Right forelimb (tissue), 1 donor: ENCODE measurements around the gene TMEM53.

Experiments
- DNase-seq: peaks from one replicate; pipeline ENCODE4 v3.0.0-alpha.2; 2018

TMEM53 gene

DNA sequence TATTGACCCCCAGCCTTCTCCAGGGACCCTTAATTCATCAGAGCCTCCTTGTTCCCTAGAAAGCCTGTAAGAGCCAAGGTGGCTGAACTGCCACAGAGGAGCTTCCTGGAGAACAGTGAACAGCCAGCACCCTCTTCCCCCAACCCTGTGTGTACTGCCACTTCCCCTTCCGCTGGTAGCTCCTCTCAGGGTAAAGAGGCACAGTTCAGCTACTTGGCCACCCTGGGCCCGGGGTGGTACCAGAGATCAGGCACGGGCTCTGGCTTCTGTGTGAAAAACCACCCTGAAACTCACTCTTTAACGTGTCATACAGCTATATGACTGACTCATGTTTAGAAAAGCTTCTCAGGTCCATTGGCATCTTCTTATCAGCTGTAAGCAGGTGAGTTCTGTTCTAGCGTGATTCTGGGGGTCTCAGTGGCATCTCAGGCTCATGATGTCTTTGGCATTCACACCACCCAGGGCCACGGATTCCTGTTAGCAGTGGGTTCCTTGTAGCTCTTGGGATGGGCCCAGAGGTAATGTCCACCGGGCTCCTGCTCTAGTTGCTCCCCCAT is 22.6 kb upstream of the TMEM53 start:
- no peak for DNase-seq

DNA sequence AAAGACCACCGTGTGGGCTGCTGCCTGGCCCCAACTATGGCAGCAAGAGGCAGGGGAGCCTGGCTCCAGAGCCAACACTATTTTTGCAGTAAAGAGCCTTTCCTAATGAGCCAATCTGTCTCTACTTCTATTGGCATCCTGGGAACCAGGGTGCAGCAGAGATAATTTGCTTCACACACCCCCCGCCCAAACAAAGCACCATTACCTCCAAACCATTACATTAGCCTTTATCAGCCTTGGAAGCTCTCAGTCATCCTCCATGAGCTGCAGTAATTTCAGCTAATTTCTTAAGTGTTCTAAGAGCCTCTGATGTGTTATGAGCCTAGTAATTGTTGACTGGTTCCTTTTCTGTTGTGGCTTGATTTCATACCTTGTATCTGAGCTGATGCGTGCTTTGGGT is 21.8 kb upstream of the TMEM53 start:
- no peak for DNase-seq

DNA sequence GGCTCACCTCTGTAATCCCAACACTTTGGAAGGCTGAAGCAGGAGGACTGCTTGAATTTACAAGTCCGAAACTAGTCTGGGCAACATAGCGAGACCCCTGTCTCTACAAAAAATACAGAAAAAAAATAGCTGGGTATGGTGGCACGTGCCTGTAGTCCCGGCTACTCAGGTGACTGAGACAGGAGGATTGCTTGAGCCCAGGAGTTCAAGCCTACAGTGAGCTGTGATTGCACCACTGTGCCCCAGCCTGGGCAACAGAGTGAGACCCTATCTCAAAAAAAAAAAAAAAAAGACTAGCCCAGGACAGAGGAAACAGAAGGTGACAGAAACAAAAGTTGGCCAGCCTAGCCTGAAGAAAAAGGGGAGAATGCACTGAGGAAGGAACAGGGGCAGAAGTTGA is 21.4 kb upstream of the TMEM53 start:
- DNase-seq, result no peak

DNA sequence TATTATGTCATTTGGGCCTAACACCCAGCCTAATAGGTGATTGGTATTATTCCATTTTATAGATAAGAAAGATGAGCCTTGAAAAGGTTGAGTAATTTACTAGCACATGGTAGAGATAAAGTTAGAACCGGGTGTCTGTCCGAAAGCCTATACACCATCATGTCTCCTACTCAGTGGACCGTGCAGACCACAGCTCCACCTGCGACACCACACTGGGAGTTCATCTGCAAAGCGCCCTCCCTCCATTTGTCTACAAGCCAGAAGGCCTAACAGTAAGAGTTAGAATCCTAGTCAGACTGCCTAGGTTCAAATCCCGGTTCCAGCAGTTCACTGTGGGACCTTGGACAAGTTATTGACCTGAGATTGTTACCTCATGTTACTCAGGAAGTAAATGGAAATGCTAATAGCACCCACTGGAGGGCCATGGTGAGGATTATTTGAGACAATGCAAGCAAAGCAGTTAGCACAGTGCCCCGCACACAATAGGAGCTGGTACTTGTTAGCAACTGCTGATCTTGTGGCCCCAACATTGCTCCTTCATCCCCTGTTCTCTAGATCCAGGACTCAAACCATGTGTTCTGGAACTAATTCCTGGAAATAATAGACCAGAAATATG is 20.7 kb upstream of the TMEM53 start:
- DNase-seq, result no peak

DNA sequence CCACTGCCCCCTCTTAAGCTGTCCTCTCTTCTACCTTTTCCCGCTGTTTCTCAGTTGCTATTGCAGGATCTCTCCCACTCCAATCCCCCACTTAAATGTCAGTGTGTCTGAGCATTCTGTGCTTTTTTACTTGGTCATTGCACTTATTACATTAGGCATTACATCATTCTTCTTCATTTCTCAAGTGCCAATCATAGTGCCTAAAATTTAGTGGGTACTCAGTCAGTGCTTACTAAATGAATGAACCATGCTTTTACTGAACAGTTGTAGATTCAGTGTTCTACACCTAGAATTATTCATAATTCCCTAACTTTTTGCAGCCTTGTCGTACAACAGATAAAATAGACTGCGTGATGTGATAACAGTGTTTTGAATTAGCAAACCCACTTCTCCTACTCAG is 19.6 kb upstream of the TMEM53 start:
- no peak for DNase-seq

DNA sequence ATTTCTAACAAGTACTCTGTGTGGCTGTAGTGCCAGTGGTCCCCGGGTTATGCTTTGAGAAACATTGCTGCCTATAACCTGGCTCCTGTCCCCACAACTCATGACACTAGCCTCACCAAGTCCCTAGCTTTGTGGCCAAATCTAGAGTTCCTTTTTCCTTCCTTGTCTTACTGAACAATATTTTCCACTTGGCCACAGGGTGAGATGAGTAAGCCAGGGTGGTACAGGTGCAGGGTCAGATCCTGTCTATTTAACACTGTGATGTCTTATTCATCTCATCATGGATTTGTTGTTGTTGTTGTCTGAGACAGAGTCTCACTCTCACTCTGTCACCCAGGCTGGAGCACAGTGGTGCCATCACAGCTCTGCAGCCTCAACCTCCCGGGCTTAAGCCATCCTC is 18.9 kb upstream of the TMEM53 start:
- no peak for DNase-seq

DNA sequence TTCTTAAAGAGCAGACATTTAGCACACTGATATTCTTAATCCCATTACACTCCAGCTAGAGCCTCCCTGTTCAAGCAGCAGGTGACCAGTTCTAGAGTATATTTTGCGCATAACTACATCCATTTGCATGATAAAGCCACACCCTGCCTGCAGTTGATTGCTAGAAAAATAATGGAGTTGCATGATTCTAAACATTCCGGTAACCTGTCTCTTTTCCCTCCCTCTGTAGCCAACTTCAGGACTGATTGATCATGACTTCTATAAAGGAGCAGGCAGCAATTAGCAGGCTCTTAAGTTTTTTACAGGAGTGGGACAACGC is 15.1 kb upstream of the TMEM53 start:
- no peak for DNase-seq

DNA sequence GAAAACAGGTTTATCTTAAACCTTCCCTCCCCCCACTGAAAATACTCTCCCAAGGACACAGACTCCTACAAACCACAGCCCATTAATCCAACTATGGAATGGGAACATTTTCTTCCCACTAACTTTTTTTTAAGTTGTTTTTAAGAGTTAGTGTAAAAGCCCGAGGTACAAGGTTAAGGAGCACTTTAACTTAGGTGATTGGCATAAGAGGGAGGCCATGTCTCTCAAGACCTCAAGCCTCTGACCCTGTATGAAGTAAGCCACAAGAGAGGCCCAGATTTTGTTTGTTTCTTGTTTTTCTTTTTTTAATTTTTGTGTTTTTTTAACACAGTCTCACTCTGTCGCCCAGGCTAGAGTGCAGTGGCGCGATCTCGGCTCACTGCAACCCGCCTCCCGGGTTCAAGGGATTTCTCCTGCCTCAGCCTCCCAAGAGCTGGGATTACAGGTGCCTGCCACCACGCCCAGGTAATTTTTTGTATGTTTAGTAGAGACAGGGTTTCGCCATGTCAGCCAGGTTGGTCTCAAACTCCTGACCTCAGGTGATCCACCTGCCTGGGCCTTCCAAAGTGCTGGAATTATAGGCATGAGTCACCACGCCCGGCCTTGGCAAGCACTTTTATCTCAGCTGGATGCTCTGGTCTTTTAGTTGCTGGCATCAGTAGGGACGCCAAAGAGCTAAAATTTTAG is 14.6 kb upstream of the TMEM53 start:
- DNase-seq, result no peak

DNA sequence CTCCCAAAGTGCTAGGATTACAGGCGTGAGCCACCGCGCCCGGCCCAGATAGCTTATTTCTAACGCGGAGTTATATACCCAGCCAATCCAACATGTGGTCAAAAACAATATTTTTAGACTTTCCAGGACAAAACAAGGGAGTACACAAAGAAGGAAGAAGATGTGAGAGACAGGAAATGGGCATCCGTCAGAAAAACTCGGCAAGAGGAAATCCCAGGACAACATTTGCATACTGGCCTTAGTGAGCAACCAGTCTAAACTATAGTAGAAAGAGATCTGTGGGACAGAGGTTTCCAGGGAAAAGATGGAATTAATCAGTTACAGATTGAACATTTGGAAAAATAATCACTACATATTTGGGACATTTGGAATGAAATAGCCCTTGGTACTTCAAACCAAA is 11.6 kb upstream of the TMEM53 start:
- DNase-seq, result no peak

DNA sequence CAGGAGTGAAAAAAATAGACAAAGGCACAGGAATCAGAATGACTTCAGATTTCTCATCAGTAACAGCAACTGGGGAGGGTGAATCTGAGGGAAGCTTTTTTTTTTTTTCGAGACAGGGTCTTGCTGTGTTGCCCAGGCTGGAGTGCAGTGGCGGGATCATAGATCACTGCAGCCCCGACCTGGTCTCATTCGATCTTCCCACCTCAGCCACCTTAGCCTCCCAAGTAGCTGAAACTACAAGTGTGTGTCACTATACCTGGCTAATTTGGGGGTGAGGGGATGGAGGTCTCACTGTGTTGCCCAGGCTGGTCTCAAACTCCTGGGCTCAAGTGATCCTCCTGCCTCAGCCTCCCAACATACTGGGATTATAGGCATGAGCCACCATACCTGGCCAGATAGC is 10.9 kb upstream of the TMEM53 start:
- no peak for DNase-seq

DNA sequence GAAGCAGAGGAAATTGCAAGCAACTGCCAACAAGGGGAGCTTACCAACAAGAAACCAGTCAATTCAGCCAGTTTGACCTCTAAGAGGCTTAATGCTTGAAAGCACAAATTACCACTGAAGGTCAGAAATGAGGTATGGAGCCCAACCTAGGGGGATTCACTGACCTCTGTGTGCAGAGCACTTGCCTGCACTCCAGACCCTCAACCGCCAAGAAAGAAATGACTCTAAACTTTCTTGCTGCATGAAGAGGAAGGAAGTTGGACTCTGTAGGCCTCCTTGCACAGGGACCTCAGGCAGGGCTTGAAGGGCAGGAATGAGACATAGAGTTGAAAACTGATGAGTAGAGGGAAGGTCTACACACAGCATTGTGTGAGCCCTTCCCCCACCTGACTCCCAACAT is 10.2 kb upstream of the TMEM53 start:
- no peak for DNase-seq

DNA sequence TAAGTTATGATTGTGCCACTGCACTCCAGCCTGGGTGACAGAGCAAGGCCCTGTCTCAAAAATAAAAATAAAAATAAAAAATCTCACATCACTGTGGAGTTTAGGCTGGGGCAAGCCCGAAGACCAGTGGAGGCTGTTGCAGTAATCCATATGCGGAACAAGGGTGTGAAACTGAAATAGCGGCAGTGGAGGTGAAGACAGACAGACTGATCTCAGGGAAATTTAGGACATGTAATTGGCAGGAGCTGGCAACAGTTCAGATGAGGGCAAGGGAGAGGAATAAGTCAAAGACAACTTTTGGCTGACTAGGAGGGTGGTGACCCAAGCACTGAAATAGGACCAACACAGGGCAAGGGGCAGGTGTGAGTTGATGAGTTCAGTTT is 8.6 kb upstream of the TMEM53 start:
- no peak for DNase-seq

DNA sequence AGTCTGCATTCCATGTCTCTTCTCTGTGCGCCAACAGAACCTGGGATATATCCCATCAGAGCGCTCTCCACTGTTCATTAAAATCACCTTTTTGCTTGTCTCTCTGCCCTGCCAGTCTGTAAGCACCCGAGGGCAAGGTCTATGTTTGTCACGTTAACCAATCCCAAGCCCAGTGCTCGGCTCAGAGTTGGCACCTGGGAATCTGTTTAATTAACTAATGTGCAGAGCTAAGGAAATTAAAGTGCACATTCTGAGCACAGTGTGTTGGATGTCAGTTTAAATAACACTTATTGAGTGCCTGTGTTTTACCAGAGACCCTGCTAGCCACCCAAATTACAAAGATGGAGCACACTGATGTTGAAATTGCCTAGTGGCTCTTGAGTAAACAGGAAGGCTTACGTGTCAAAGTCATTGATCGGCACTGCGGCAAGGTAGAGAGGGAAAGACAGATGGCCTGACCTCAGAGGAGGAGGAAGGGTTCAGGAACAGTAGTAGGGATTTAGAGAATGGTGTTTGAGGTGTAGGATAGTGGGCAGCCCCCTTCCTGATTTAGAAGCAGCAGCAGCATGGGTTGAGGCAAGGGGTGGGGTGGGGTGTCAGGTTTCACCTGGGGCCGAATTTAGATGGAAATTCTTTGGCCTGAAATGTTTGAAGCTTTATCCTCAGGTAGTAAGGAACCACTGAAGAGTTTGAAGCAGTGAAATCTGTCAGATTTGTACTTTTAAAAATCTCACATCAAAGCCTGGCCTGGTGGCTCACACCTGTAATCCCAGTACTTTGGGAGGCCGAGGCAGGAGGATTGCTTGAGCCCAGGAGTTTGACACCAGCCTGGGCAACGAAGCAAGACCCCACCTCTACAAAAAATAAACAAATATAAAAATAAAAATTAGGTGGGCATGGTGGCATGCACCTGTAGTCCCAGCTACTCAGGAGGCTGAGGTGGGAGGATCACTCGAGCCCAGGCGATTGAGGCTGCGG is 7.9 kb upstream of the TMEM53 start:
- DNase-seq, result no peak

DNA sequence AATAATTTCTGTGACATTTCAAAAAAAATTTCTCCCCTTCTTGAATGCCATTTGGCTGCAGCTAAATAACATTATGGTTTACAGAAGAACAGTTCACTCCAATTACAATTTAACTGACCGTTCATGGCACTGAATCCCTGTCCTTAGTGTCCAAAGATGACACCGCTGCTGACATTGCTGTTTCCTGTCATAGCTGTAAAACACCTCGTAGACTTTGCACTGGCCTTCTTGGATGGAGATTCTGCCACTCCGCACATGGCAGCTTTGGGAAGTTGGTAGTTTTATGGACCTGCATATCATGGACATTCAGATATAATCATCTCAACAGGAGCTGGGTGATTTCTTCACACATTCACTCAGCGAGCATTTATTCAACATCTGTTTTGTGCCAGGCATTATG is 5.2 kb upstream of the TMEM53 start:
- DNase-seq, result no peak

DNA sequence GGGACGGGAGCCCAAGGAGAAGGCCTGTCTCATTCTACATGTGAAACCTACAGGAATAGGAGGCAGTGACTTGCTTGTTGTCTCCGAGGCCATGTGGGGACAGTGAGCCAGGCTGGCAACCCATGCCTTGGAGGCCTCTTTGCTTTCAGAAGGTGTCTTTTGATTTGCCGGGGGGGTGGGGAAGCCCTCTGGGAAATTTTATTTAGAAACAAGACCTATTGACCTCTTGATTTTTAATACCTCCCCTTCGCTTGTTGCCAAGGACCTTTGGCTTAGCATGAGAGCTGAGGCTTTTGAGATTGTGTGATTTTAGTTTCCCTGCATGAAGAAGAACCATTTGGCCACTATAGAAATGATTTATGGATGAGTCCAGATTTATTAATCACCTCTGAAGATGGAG is 4.3 kb upstream of the TMEM53 start:
- no peak for DNase-seq

DNA sequence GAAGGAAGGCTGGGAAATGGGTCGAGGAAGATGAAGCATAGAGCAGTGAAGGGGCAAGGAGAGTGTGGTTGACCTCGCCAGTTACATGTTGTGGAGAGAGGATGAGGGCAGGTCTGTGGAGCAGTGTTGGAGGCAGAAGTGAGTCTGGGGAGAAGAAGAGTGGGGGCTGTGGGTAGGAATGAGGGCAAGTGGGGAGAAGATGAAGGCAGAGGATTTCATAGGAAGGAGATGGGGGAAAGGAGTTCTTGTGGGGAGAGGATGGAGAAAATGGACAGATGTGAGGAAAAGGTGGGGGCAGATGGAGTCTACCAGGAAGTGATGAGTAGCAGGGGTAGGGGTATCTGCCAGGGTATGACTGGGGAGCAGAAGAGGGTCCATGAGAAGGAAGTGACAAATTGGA is 3.8 kb upstream of the TMEM53 start:
- DNase-seq, result no peak

DNA sequence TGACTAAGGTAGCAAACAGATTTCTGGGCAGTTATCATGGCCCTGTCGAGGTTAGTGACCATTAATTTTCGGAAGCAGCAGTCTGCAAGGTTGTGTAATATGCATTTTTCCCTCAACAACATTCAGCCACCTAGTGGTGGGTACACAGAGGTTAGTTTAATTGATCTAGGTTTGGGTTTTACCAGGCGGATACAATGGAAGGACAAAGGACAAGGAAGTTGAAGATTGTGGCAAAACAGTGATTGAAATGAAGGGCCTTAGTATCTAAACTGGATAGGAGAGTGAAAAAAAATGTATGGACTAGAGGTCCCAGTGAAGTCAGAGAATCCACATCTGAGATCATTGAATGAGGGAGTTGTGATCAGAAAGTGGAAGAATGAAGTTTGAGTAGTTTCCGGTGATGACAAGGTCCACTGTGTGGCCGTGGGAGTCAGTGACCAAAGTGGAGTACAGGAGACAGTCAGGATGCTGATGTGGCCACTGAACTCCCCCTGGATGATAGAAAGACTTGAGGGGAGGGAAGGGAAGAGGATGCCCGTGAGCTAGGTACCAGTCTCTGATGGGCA is 3.0 kb upstream of the TMEM53 start:
- DNase-seq, result no peak

DNA sequence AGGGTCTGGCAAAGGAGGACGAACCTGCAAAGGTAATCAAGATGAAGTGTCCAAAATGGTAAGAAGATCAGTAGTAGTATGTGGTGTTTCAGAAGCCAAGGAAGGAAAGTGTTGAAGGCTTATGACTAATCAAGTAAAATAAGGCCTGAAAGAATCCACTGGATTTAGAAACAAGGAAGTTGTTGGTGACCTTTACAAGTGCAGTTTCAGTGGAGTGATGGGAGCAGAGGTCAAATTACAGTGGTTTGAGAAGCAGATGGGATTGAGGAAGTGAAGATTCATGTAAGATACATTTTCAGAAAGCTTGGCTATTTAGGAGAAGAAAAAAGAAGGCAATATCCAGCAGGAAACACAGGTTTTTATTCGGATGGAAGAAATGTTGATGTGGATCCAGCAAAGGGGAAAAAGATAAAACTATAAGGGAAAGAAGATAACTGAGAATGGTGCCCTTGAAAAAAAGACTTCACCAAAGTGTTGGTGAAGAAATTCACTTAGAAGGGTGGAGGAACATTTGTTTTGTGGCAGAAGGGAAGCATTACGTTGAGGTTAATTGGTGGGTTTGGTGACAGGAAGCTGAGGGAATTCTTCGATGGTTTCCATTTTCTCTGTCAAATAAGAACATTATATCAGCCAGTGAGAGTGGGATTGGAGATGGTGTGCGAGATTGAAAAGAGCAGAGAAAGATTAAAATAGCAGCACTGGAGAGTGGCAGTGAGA is 2.4 kb upstream of the TMEM53 start:
- DNase-seq, result no peak

DNA sequence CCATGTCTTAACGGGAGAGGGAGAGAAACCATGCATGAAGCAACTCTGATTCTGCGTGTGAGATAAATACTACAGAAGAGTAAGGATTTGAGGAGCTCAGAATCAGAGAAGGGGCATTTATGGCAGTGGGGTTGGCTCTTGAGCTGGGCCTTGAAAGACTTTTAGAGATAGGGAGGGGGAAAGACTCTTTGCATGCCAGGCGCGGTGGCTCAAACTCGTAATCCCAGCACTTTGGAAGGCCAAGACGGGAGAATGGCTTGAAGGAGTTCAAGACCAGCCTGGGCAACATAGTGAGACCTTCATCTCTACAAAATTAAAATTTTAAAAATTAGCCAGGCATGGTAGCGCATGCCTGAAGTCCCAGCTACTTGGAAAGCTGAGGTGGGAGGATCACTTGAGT is 905 bp upstream of the TMEM53 start:
- DNase-seq, result no peak

DNA sequence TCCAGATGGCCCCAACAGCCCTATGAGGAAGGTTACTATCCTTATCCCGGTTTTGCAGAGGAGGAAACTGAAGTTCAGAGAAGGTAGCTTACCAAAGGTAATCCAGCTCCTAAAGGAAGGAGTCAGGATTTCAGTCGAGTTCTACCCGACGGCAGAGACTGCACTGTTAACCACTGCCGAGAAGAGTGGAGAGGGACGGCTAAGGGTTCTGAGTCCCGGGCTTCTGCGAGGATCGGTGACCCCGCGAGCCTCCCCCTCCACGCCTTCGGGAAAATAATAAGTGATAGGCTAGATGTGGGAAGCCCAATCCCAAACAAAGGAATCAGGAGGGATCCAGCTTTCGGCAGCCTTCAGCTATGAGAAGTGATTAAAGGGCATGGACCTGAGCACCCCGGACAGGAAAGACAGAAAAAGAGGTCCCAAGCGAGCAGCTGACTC is 587 bp downstream of the TMEM53 start:
- no peak for DNase-seq

DNA sequence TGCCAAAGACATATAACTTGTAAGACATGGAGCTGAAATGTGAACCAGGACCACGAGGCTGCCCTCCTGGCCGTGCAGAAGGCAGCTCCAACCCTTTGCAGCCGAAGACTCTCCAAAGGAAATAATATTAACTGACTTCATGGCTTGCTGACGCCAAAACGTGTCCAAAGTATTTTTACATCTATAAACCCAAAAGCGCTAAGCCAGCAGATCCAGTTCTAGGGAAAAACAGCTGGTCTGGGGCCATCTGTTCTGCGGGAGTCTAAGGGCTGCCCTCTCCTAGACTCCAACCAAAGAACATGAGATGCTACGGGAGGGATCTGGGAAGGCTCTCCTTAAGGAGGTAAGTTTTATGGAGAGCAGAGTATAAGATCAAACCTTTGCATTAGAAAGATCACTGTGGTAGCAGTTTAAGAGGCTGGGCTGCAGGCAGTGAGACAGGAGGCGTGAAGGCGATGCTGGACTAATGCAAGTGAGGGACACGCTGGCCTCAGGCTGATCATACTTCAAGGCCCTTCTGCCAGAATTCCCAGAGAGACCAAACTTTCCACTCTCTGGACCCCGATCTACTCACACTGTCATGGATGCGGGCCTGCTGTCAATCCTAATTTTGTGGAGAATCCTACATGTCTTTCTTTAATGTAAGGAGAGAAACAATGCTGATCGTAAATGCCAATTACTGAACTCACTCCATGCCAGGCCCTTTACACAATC is 1.2 kb downstream of the TMEM53 start:
- no peak for DNase-seq
